SK-N-SH treated with all-trans-retinoic acid at 6 μM for 48 hours (cell line): ENCODE data around the gene PDE8A.

ENCODE experiments used
- ARNTL ChIP-seq: fragments of 450-650 bp; formaldehyde crosslinking; IDR thresholded peaks from 2 replicates; pipeline ENCODE4 v1.5.0; 2020; ENCODE audit warnings: low read depth, mild to moderate bottlenecking, moderate library complexity, borderline replicate concordance
- BACH2 ChIP-seq: fragments of 250-450 bp; sonication (Bioruptor Pico); IDR thresholded peaks from 2 replicates; pipeline ENCODE4 v1.9.0; 2021; ENCODE audit warnings: mild to moderate bottlenecking, borderline replicate concordance
- GLIS3 ChIP-seq: fragments of 250-450 bp; sonication (Bioruptor Pico); IDR thresholded peaks from 2 replicates; pipeline ENCODE4 v1.5.0; 2020; ENCODE audit warnings: mild to moderate bottlenecking, moderate library complexity
- ISL1 ChIP-seq: fragments of 250-450 bp; sonication (Bioruptor Pico); IDR thresholded peaks from 2 replicates; pipeline ENCODE4 v2.1.2; 2022; ENCODE audit warnings: mild to moderate bottlenecking, moderate library complexity
- OSR1 ChIP-seq: fragments of 250-450 bp; sonication (Bioruptor Pico); IDR thresholded peaks from 2 replicates; pipeline ENCODE4 v1.8.0; 2022; ENCODE audit warnings: moderate library complexity, mild to moderate bottlenecking, inconsistent platforms
- SNAI2 ChIP-seq: fragments of 250-450 bp; sonication (Bioruptor Pico); IDR thresholded peaks from 2 replicates; pipeline ENCODE4 v1.5.0; 2020; ENCODE audit warnings: mild to moderate bottlenecking, moderate library complexity
- TOX ChIP-seq: fragments of 250-450 bp; sonication (Bioruptor Pico); IDR thresholded peaks from 2 replicates; pipeline ENCODE4 v1.8.0; 2021; ENCODE audit warnings: mild to moderate bottlenecking, moderate library complexity, borderline replicate concordance
- ZC3H10 ChIP-seq: fragments of 250-450 bp; sonication (Bioruptor Pico); IDR thresholded peaks from 2 replicates; pipeline ENCODE4 v1.5.1; 2021; ENCODE audit warnings: mild to moderate bottlenecking, moderate library complexity
- ZFP3 ChIP-seq: fragments of 250-450 bp; sonication (Bioruptor Pico); IDR thresholded peaks from 2 replicates; pipeline ENCODE4 v1.5.0; 2020; ENCODE audit warnings: mild to moderate bottlenecking, moderate library complexity
- ZFP30 ChIP-seq: fragments of 450-650 bp; formaldehyde crosslinking; IDR thresholded peaks from 2 replicates; pipeline ENCODE4 v1.5.0; 2022; ENCODE audit warnings: mild to moderate bottlenecking, moderate library complexity
- TF ChIP-seq, protein P1 (sequence below): fragments of 250-450 bp; sonication (Bioruptor Pico); IDR thresholded peaks from 2 replicates; pipeline ENCODE4 v1.8.0; 2020; ENCODE audit warnings: mild to moderate bottlenecking, moderate library complexity, borderline replicate concordance
- TF ChIP-seq, protein P2 (sequence below): fragments of 250-450 bp; sonication (Bioruptor Pico); IDR thresholded peaks from 2 replicates; pipeline ENCODE4 v1.5.0; 2020; ENCODE audit warnings: mild to moderate bottlenecking, moderate library complexity

DNA sequence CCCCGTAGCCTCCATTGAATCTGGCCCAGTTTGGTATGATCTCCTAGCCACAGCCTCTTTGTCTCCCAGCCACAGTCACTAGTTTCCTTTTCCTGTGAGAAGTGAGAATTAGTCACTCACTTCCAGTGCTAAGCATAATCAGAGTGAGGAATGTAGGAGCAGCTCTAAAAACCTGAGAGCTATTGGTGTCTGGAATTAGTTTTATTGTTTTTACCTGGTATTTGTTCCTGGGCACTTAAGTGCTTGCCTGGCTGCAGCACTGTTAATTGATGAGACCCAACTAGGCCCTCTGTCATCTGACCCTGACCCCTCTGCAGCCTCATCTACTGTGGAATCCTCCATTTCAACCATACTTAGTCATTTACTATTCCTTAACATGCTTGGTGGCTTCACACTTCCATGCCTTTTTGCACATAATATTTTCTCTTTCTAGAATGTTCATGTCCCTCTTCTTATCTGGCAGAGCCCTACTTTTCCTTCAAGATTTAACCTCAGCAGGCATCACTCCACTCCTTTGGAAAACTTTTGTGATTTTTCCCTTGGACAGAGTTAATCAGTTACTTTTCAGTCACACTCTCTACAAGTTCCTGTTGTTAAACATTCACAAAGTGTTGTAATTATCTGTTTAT lies 48.8 kb downstream of the PDE8A start:
- no peak for TF ChIP-seq TOX (CRISPR knock-in tag)
- TF ChIP-seq OSR1 = no peak
- TF ChIP-seq, protein P1, sequence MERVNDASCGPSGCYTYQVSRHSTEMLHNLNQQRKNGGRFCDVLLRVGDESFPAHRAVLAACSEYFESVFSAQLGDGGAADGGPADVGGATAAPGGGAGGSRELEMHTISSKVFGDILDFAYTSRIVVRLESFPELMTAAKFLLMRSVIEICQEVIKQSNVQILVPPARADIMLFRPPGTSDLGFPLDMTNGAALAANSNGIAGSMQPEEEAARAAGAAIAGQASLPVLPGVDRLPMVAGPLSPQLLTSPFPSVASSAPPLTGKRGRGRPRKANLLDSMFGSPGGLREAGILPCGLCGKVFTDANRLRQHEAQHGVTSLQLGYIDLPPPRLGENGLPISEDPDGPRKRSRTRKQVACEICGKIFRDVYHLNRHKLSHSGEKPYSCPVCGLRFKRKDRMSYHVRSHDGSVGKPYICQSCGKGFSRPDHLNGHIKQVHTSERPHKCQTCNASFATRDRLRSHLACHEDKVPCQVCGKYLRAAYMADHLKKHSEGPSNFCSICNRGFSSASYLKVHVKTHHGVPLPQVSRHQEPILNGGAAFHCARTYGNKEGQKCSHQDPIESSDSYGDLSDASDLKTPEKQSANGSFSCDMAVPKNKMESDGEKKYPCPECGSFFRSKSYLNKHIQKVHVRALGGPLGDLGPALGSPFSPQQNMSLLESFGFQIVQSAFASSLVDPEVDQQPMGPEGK (CRISPR knock-in tag) = no peak
- no peak for TF ChIP-seq ARNTL
- TF ChIP-seq, protein P2, sequence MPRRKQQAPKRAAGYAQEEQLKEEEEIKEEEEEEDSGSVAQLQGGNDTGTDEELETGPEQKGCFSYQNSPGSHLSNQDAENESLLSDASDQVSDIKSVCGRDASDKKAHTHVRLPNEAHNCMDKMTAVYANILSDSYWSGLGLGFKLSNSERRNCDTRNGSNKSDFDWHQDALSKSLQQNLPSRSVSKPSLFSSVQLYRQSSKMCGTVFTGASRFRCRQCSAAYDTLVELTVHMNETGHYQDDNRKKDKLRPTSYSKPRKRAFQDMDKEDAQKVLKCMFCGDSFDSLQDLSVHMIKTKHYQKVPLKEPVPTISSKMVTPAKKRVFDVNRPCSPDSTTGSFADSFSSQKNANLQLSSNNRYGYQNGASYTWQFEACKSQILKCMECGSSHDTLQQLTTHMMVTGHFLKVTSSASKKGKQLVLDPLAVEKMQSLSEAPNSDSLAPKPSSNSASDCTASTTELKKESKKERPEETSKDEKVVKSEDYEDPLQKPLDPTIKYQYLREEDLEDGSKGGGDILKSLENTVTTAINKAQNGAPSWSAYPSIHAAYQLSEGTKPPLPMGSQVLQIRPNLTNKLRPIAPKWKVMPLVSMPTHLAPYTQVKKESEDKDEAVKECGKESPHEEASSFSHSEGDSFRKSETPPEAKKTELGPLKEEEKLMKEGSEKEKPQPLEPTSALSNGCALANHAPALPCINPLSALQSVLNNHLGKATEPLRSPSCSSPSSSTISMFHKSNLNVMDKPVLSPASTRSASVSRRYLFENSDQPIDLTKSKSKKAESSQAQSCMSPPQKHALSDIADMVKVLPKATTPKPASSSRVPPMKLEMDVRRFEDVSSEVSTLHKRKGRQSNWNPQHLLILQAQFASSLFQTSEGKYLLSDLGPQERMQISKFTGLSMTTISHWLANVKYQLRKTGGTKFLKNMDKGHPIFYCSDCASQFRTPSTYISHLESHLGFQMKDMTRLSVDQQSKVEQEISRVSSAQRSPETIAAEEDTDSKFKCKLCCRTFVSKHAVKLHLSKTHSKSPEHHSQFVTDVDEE (CRISPR knock-in tag) = no peak
- no peak for TF ChIP-seq BACH2 (CRISPR knock-in tag)
- no peak for TF ChIP-seq ZFP3 (CRISPR knock-in tag)
- TF ChIP-seq ZFP30 (CRISPR knock-in tag) = no peak
- TF ChIP-seq ISL1 (CRISPR knock-in tag) = no peak
- no peak for TF ChIP-seq ZC3H10 (CRISPR knock-in tag)
- no peak for TF ChIP-seq GLIS3 (CRISPR knock-in tag)
- no peak for TF ChIP-seq SNAI2 (CRISPR knock-in tag)
